ENCODE measurements around the gene CNOT10.
"Not testable (repeated sequence)": the region's sequence is repeated elsewhere in the genome, so short reads cannot be mapped to it uniquely, and the experiment has no call there.

The CNOT10 gene

GRCh38 chr3:32797776-32798175, 112.8 kb downstream of the CNOT10 start:
- H3K4me3 ChIP-seq (ENCODE audit: low read depth, low read length): no peak overlapping the region
- DNase-seq (ENCODE audit: low read depth): no peak

- not testable (repeated sequence) for DNase-seq (ENCODE audit: low read depth); H3K4me3 ChIP-seq (ENCODE audit: low read depth, low read length)
These were observed 116.5 kb downstream of the CNOT10 start for GRCh38 chr3:32801440-32801839.

GRCh38 chr3:32813180-32813579, 128.2 kb downstream of the CNOT10 start:
- DNase-seq (ENCODE audit: low read depth): no peak
- H3K4me3 ChIP-seq (ENCODE audit: low read depth, low read length): no peak overlapping the region

GRCh38 chr3:32814361-32814760, 129.4 kb downstream of the CNOT10 start:
- DNase-seq (ENCODE audit: low read depth): no peak
- H3K4me3 ChIP-seq (ENCODE audit: low read depth, low read length): no peak overlapping the region

- no peak overlapping the region for H3K4me3 ChIP-seq (ENCODE audit: low read depth, low read length)
- DNase-seq (ENCODE audit: low read depth): no peak
These were observed 131.0 kb downstream of the CNOT10 start for GRCh38 chr3:32815841-32816438.

- no peak for DNase-seq (ENCODE audit: low read depth)
- H3K4me3 ChIP-seq (ENCODE audit: low read depth, low read length): peak overlapping the region; percentile 45
These were observed 131.7 kb downstream of the CNOT10 start for GRCh38 chr3:32816439-32817256.

GRCh38 chr3:32817257-32817557, 132.2 kb downstream of the CNOT10 start:
- DNase-seq (ENCODE audit: low read depth): no peak

GRCh38 chr3:32817558-32818228, 132.7 kb downstream of the CNOT10 start, which contains the start of gene TRIM71:
TSS of gene TRIM71 (plus strand) at chr3:32817997. CDS start at chr3:32818081, 84 bp downstream.
- peak within 1 kb of the TSS; percentile 45 for H3K4me3 ChIP-seq (ENCODE audit: low read depth, low read length)
- no peak for DNase-seq (ENCODE audit: low read depth)

More at GRCh38 chr3:32817257-32817557, 132.2 kb downstream of the CNOT10 start:
- peak overlapping the region; percentile 45 for H3K4me3 ChIP-seq (ENCODE audit: low read depth, low read length)

GRCh38 chr3:32818229-32818969, 133.4 kb downstream of the CNOT10 start:
- H3K4me3 ChIP-seq (ENCODE audit: low read depth, low read length): no peak overlapping the region
- DNase-seq (ENCODE audit: low read depth): no peak

GRCh38 chr3:32818970-32819511, 134.1 kb downstream of the CNOT10 start:
- no peak for DNase-seq (ENCODE audit: low read depth)
- H3K4me3 ChIP-seq (ENCODE audit: low read depth, low read length): no peak overlapping the region

GRCh38 chr3:32819551-32820348, 134.8 kb downstream of the CNOT10 start:
- DNase-seq (ENCODE audit: low read depth): no peak
- no peak overlapping the region for H3K4me3 ChIP-seq (ENCODE audit: low read depth, low read length)

GRCh38 chr3:32820430-32820829, 135.4 kb downstream of the CNOT10 start:
- no peak overlapping the region for H3K4me3 ChIP-seq (ENCODE audit: low read depth, low read length)
- no peak for DNase-seq (ENCODE audit: low read depth)

- H3K4me3 ChIP-seq (ENCODE audit: low read depth, low read length): no peak overlapping the region
- no peak for DNase-seq (ENCODE audit: low read depth)
These were observed 136.1 kb downstream of the CNOT10 start for GRCh38 chr3:32820971-32821685.

GRCh38 chr3:32821686-32822296, 136.8 kb downstream of the CNOT10 start:
- DNase-seq (ENCODE audit: low read depth): no peak
- no peak overlapping the region for H3K4me3 ChIP-seq (ENCODE audit: low read depth, low read length)

- H3K4me3 ChIP-seq (ENCODE audit: low read depth, low read length): no peak overlapping the region
- DNase-seq (ENCODE audit: low read depth): no peak
These were observed 137.9 kb downstream of the CNOT10 start for GRCh38 chr3:32822609-32823498.

All from skeletal muscle cell (primary cell).